GM08714 (cell line): Measurements from ENCODE around the gene CNKSR3.

Source experiments
- H3K4me3 ChIP-seq: fragments of 200-500 bp; sonication (Bioruptor generic); 2 replicates; pipeline ENCODE4 v1.5.1; 2014; ENCODE audit warnings: mild to moderate bottlenecking, low read length, inconsistent platforms
- ZNF274 ChIP-seq: IDR thresholded peaks from 2 replicates; pipeline ENCODE4 v1.6.1; 2012; ENCODE audit warnings: mild to moderate bottlenecking, low read depth, low read length

The CNKSR3 gene

GRCh38 chr6:154484942-154485341, 25.5 kb downstream of the CNKSR3 start:
- no peak overlapping the region for H3K4me3 ChIP-seq

GRCh38 chr6:154482858-154483257, 27.6 kb downstream of the CNKSR3 start:
- no peak for TF ChIP-seq ZNF274
- H3K4me3 ChIP-seq, result no peak overlapping the region

More at GRCh38 chr6:154484942-154485341, 25.5 kb downstream of the CNKSR3 start:
- TF ChIP-seq ZNF274, result no peak

GRCh38 chr6:154481521-154482013, 28.9 kb downstream of the CNKSR3 start:
- TF ChIP-seq ZNF274, result no peak
- no peak overlapping the region for H3K4me3 ChIP-seq

GRCh38 chr6:154479771-154480639, 30.5 kb downstream of the CNKSR3 start:
- no peak overlapping the region for H3K4me3 ChIP-seq
- TF ChIP-seq ZNF274, result no peak

GRCh38 chr6:154479351-154479769, 31.1 kb downstream of the CNKSR3 start:
- no peak overlapping the region for H3K4me3 ChIP-seq
- TF ChIP-seq ZNF274, result no peak

GRCh38 chr6:154478701-154479060, 31.8 kb downstream of the CNKSR3 start:
- no peak overlapping the region for H3K4me3 ChIP-seq
- no peak for TF ChIP-seq ZNF274

GRCh38 chr6:154478021-154478700, 32.3 kb downstream of the CNKSR3 start:
- H3K4me3 ChIP-seq, result no peak overlapping the region
- no peak for TF ChIP-seq ZNF274

- TF ChIP-seq ZNF274, result no peak
- H3K4me3 ChIP-seq, result no peak overlapping the region
Measured at GRCh38 chr6:154476494-154476893, 34.0 kb downstream of the CNKSR3 start.

- no peak for TF ChIP-seq ZNF274
- H3K4me3 ChIP-seq, result no peak overlapping the region
Measured at GRCh38 chr6:154474648-154475428, 35.6 kb downstream of the CNKSR3 start.

- no peak overlapping the region for H3K4me3 ChIP-seq
- no peak for TF ChIP-seq ZNF274
Measured at GRCh38 chr6:154473324-154473723, 37.2 kb downstream of the CNKSR3 start.

- no peak for TF ChIP-seq ZNF274
- no peak overlapping the region for H3K4me3 ChIP-seq
Measured at GRCh38 chr6:154471609-154472362, 38.7 kb downstream of the CNKSR3 start.

GRCh38 chr6:154469306-154469935, 41.1 kb downstream of the CNKSR3 start:
- no peak for TF ChIP-seq ZNF274
- H3K4me3 ChIP-seq, result no peak overlapping the region

- TF ChIP-seq ZNF274, result no peak
- H3K4me3 ChIP-seq, result no peak overlapping the region
Measured at GRCh38 chr6:154468760-154469159, 41.7 kb downstream of the CNKSR3 start.
